Brain pericyte (primary cell): Measurements from ENCODE around the gene AVP.

Source experiments
- DNase-seq: peaks from one replicate; pipeline ENCODE4 v3.0.0-alpha.2; 2012; ENCODE audit warnings: low read depth, low spot score

AVP gene

DNA sequence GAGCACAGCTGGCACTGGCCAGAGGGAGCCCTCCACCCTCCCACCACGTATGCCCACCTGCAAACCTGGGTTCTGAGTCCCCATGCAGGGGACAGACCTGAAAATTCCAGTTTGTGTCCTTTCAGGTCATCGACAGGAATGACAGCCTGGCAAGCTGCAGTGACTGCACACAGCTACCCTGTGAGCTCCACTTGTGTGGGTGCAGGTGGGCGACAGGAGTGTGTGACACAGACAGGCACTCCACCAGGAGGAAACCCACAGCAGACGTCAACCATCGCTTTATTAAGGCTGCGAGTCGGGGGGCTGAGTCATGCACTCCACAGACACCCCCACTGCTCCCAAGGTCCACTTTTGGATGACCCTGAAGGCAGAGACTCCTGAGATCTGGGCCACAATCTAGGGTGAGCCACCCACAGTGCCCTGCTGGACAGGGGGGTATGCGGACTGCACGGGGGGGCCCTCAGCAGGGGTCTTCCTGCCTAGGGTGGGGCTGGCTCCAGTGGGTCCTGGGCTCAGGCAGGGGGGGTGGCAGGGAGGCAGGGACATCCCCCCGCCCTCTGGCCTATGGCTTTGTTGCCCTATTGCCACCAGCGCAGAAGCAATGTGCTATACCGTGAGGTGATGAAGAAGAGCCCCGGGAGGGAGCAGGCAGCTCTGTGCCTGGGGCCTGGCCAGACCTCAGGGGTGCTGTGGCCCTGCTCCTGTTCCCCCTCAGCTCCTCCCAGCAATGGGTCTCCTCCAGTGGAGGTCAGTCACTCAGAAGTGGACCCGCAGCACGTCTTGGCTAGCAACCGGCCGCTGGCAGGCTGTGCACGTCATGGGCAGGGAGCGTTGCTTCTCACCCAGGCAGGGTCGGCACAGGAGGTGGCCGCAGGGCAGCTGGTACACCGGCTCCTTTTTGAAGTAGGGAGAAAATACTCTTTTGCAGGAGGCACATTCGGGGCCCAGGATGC, 25.1 kb upstream of the AVP start:
- DNase-seq = no peak

- DNase-seq = no peak
Measured at GRCh38 chr20:3107464-3108025, 23.0 kb upstream of the AVP start.

DNA sequence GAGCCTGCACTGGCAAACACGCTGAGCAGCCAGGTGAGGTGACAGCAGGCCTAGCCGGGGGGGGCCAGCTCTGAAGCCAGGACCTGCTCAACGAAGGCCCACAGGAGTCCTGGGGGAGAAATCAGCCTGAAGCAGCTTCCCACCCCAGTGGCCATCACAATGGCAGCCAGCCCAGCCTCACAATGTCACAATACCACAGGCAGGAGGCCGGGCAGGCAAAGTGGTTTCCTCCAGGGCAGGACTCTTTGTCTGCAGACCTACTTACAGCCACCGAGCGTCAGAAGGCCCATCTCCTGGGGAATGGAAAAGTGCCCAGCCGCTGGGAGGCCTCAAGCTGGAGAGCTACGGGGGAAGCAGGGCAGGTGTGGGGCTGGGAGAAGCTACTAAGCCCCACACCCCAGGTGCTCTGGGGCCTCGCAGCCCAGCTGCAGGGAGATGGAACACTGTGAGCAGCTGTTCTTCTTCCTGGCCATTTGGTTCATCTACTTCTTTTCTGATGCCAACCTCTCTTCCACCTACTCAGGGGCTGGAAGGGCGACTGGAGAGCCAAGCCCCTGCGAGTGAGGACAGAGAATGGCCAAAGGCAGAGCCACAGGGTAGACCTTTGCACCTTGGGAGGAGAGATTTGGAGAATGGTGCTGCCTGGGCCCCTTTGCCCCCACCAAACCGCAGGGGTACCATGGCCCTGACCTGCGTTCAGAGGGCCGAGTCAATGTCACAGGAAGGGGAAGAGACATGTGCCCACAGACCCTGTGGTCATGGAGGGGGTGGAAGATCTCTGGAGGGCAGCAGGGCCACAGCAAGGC, 22.3 kb upstream of the AVP start:
- DNase-seq = no peak

DNA sequence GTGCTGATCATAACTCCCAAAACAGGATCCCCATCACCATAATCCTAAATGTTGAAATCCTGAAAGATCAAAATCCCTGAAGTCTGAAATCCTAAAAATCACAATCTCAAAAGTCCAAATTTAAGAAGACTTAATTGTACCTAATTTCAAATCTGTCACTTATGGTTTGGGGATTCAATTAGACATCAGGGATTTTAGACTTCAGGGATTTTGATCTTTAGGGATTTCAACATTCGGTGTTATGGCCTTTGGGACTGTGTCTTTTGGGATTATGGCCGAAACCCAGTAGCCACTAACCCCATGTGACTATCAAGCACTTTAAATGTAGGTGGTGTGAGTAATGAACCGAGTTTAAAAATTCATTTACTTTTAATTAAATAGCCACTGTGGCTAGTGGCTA, 21.7 kb upstream of the AVP start:
- DNase-seq = no peak

DNA sequence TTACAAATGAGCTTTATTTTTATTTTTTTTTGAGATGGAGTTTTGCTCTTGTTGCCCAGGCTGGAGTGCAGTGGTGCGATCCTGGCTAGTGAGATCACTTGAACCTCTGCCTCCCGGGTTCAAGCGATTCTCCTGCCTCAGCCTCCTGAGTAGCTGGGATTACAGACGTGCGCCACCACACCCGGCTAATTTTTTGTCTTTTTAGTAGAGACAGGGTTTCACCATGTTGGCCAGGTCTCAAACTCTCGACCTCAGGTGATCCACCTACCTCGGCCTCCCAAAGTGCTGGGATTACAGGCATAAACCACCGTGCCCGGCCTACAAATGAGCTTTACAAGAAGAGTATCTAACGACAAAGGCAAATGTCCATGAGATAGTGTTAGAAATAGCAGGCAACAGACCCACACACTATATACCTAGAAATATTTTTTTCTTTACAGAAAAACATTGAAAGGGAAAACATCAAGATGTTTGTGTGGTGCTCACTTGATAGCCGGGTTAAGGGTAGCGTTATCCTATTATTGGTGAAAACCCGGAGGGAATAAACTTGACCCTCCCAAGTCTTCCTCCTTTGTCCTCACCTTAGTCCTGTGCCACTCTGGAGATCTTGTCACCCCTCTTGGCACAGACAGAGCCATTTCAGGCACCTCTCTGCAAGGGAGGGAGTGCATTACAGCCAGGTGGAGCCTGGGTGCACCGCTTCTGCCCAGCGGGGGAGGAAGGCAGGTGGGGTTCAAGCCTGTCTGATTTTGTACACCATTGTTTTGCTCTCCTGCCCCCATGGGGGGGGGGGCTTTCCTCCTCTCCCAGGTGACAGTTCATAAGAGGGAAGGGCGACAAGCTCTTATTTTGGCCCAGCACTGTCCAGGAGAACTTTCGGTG, 21.0 kb upstream of the AVP start:
- DNase-seq = no peak

- DNase-seq = no peak
Measured at GRCh38 chr20:3103369-3104032, 19.0 kb upstream of the AVP start.

GRCh38 chr20:3102575-3103368, 18.2 kb upstream of the AVP start:
- no peak for DNase-seq

DNA sequence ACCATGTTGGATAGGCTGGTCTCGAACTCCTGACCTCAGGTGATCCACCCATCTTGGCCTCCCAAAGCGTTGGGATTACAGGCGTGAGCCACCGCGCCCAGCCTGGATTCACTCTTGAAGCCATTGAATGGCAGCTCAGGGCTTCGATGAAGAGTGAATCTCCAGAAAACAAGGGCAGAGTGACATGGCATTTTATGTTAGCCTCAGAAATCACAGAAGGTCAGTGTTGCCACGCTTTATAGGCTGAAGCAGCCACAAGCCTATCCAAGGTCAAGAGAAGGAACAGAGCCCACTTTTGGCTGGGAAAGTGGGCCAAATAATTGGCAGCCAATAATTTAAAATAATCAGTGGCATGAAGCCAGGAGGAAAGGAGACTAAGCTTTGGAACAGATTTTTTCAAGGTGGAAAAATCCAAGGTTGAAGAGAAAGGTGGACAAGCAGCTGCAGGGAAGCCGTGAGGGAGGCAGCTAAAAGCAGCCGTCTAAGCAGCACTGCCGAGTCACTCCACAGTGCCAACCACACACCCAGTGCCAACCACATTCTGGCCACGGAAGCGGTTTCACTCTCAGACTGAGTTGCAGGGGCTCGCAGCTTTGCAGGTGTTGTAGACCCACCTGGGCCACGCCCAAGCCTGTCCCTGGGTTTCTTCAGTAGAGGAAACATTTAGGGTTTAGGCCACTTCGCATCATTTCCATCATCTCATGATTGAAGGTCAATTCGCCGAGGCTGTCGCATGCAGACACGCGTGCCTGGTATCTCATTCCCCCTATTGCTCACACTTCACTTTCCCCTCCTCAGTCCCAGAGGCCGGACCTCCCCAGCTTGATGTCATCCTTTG, 17.4 kb upstream of the AVP start:
- DNase-seq = no peak

GRCh38 chr20:3101251-3101650, 16.7 kb upstream of the AVP start:
- DNase-seq = no peak

GRCh38 chr20:3100480-3100879, 16.0 kb upstream of the AVP start:
- no peak for DNase-seq

DNA sequence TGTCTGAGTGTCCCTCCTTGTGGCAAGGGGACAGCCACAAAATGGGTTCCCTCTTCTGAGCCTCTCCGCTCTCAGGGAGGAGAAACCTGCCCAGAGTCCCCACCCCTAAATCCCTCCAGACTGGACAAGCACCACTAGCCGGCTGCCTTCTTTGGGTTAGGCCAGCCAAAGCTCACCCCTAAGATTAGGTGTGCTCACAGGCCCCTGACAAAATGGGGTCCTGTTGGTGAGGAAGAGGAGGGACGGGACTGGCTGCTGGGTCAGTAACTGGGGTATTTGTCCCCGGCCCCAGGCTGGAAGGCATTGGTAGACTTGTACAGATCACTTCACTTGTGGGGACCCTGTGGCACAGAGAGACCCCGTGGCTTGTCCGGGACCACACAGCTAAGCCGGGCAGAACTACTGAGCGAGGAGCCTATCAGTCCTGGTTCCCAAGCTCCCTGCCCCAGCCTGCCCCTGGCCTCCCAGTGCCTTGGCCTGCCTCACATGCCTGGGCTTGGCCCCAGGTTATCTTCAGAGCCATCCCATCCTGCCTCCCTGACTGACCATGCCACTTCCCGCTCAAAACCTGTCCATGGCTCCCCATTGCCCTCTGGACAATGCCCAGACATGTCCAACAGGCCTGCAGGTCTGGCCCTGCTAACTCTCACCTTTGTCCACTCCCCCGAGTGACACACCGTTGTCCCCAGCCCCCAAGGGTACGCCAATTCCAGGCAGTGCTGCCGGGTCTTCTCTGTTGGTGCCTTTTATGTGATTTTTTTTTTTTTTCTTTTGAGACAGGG, 10.5 kb upstream of the AVP start:
- DNase-seq = no peak

DNA sequence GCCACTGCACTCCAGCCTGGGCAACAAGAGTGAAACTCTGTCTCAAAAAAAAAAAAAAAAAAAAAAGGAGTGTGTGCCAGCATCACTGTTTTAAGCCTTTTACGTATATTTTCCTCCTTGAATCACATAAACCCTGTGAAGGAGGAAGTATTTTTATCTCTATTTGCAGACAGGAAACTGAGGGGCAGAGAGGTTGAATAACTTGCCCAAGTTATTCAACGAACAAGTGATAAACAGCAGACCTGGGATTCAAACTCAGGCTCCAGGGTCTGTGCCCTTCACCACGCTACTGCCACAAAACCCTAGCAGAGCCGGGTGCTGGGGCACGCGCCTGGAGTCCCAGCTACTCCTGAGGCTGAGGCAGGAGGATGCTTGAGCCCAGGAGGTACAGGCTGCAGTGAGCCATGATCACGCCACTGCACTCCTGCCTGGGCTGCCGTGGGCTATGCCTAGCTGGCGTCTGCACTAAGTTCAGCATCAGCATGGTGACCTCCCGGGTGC, 9.4 kb upstream of the AVP start:
- DNase-seq = no peak

GRCh38 chr20:3092611-3093379, 8.3 kb upstream of the AVP start:
- no peak for DNase-seq

- no peak for DNase-seq
Measured at GRCh38 chr20:3090565-3090964, 6.0 kb upstream of the AVP start.

DNA sequence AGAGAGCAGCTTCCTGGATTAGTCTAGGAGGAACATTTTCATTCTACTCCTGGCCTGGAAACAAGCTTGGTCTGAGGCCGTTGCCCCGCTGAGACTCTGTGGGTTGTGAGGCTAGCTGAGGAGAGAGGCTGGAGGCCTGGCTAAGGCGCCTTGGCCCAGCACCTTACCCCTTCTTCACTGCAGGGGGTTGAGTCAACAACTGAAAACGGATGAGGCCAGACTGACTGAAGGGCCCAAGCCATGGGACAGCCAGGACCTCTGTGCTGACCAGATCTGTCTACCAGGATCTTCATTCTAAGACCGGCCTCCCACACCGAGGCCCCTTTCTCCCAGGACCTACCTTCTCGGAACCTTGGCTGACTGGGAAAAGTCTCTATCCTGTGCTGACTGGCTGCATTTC, 3.5 kb upstream of the AVP start:
- no peak for DNase-seq

DNA sequence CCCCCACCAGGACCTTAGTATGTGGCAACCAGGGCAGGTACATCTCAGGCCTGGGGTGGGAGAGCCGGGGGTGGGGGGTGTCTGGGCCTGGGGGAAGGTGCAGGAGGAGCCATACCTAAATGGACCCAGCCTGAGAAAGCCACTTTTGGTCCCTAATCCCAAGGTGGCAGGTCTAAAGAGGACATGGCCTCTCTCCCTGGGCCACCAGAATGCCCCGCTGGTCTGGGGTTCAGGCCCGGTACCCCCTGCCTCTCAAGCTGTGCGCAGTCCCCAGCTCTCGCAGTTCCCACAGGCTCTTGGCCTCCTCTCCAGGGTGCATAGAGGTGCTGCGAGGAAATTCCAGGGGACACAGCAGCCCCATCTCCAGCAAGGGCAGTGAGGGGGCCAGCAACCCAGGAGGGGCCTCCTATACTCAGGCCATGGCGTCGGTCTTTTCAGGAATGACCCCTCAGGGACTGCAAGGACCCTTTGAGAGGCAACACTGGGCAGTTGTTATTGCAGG, 1.1 kb upstream of the AVP start:
- no peak for DNase-seq

DNA sequence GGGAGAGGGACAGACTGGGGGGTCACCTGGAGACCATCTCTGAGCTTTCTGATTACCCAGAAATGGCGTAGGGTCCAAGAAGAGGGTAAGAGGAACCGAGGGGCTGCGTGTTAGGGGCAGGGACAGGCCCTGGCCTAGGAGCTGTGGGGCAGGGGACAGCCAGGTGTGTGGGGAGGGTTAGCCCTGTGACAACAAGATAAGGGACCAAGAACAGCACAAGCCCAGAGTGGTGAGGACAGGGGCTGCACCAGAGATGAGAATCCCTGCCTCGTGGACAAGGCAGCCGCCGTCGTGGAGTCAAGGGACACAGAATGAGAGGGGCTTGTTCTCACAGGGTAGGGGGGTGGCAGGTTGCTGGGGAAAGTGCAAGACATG, 449 bp upstream of the AVP start:
- no peak for DNase-seq
